Fibroblast of lung (primary cell): ENCODE measurements around the gene AP2A2. TPM values are rescaled to one million over a fixed set of nuclear protein-coding genes. Genes with fewer than 3 reads are reported as not detected.

Experiments used
- DNase-seq, 2 donors: peaks; one replicate each; pipeline versions ENCODE4 v3.0.0 to v3.0.0-alpha.2; 2010; ENCODE audit warnings: low read depth in 2 of 2
- H2AFZ ChIP-seq: 2 replicates; pipeline ENCODE4 v1.5.1; 2012; ENCODE audit warnings: low read length, control low read depth, inconsistent platforms
- H3K27ac ChIP-seq: 2 replicates; pipeline ENCODE4 v1.5.1; 2011; ENCODE audit warnings: low read length, control low read depth; ENCODE audit not compliant: insufficient read depth
- H3K27me3 ChIP-seq: 2 replicates; pipeline ENCODE4 v1.5.1; 2011; ENCODE audit warnings: mild to moderate bottlenecking, low read length; ENCODE audit not compliant: control insufficient read depth, insufficient read depth
- H3K36me3 ChIP-seq: 2 replicates; pipeline ENCODE4 v1.5.1; 2011; ENCODE audit warnings: low read length; ENCODE audit not compliant: control insufficient read depth, insufficient read depth
- H3K4me1 ChIP-seq: 2 replicates; pipeline ENCODE4 v1.5.1; 2011; ENCODE audit warnings: low read length; ENCODE audit not compliant: control insufficient read depth, insufficient read depth; ENCODE audit errors: extremely low read depth
- H3K4me2 ChIP-seq: 2 replicates; pipeline ENCODE4 v1.5.1; 2011; ENCODE audit warnings: low read length, control low read depth; ENCODE audit not compliant: insufficient read depth; ENCODE audit errors: extremely low read depth
- H3K4me3 ChIP-seq, 4 experiments: fragments of 200-600 bp in 1 of 4; sonication (generic) in 1 of 4; replicated peaks in 1 of 4; 2 replicates each; pipeline ENCODE4 v1.5.1; 2011 to 2016; ENCODE audit warnings: low read length in 4 of 4, low read depth in 3 of 4, mild to moderate bottlenecking in 3 of 4, control low read depth in 2 of 4, inconsistent platforms in 1 of 4, mixed read lengths in 1 of 4; ENCODE audit not compliant: insufficient read depth in 1 of 4; ENCODE audit errors: control extremely low read depth in 1 of 4
- H3K79me2 ChIP-seq: 2 replicates; pipeline ENCODE4 v1.5.1; 2012; ENCODE audit warnings: mild to moderate bottlenecking, low read length, inconsistent platforms; ENCODE audit not compliant: control insufficient read depth, insufficient read depth
- H3K9ac ChIP-seq: 2 replicates; pipeline ENCODE4 v1.5.1; 2011; ENCODE audit warnings: mild to moderate bottlenecking, low read length, control low read depth; ENCODE audit not compliant: insufficient read depth
- H3K9me3 ChIP-seq: 2 replicates; pipeline ENCODE4 v1.5.1; 2012; ENCODE audit warnings: low read depth, low read length; ENCODE audit not compliant: control insufficient read depth, insufficient read depth
- H4K20me1 ChIP-seq: 2 replicates; pipeline ENCODE4 v1.5.1; 2011; ENCODE audit warnings: low read length; ENCODE audit not compliant: control insufficient read depth, insufficient read depth; ENCODE audit errors: extremely low read depth
- CTCF ChIP-seq, 2 donors: IDR thresholded peaks in 1 of 2; conservative IDR thresholded peaks in 1 of 2; 1 replicate in 1 of 2; 2 replicates in 1 of 2; pipeline ENCODE4 v1.5.1; 2011 to 2012; ENCODE audit warnings: low read length in 2 of 2, control low read depth in 1 of 2, inconsistent platforms in 1 of 2, low read depth in 1 of 2, mild to moderate bottlenecking in 1 of 2
- EZH2 ChIP-seq: IDR thresholded peaks from 2 replicates; pipeline ENCODE4 v1.5.1; 2012; ENCODE audit warnings: low read length, control low read depth, mild to moderate bottlenecking; ENCODE audit errors: missing control alignments
- polyA plus RNA-seq, 2 donors: library from polyadenylated mRNA; depleted of rRNA in 1 of 2; stranded (reverse) in 1 of 2; unstranded in 1 of 2; fragments of >200 nt; gene quantifications; 2 replicates each; pipeline ENCODE4 v1.2.1, GENCODE V29; 2011 to 2012; ENCODE audit warnings: missing spikeins in 1 of 2
- total RNA-seq: library from RNA; depleted of rRNA; stranded (reverse); fragments of >200 nt; gene quantifications from 2 replicates; pipeline ENCODE4 v1.2.1, GENCODE V29; 2014

Gene AP2A2
- total and polyA plus RNA-seq, 2 donors (not counting 1 experiment from before 2014, with no cell fraction given) = 21.6 to 46.1 TPM

GRCh38 chr11:1060410-1060809 is 134.7 kb downstream of the AP2A2 start:
- Histone ChIP-seq H3K79me2 (no peaks in the 10 kb centered on the region), H3K4me2 (no peak overlapping the region), H2AFZ (no peak overlapping the region), H3K27me3 (peaks cover 8% of the 10 kb centered on the region), H3K36me3 (no peaks in the 10 kb centered on the region), H3K27ac (no peak overlapping the region), H3K9me3 (no peaks in the 10 kb centered on the region), H4K20me1 (no peaks in the 10 kb centered on the region), H3K9ac (no peak overlapping the region), H3K4me1 (no peaks in the 10 kb centered on the region), H3K4me3 (no peak overlapping the region)
- no peak for TF ChIP-seq CTCF (conservative IDR thresholded peaks at IDR 0.05 in 1 of 2, IDR thresholded peaks at IDR 0.05 in 1 of 2; ENCODE audit: low read depth in 1 of 2, low read length in 2 of 2)
- TF ChIP-seq EZH2 = no peak
- DNase-seq = no peak

GRCh38 chr11:1060852-1061616 is 135.4 kb downstream of the AP2A2 start:
- peak; percentile 24 to 82 for DNase-seq
- no peak overlapping the region for H3K4me3 ChIP-seq

More at GRCh38 chr11:1060852-1061616, 135.4 kb downstream of the AP2A2 start:
- no peaks in the 10 kb centered on the region for H3K4me1 ChIP-seq
- H2AFZ ChIP-seq = no peak overlapping the region
- no peak overlapping the region for H3K9ac ChIP-seq
- H3K9me3 ChIP-seq = no peaks in the 10 kb centered on the region
- H3K79me2 ChIP-seq = no peaks in the 10 kb centered on the region
- H4K20me1 ChIP-seq = no peaks in the 10 kb centered on the region
- H3K27me3 ChIP-seq = peaks cover 3% of the 10 kb centered on the region
- H3K36me3 ChIP-seq = no peaks in the 10 kb centered on the region
- H3K4me2 ChIP-seq = no peak overlapping the region
- TF ChIP-seq EZH2 (no peak), CTCF (conservative IDR thresholded peaks at IDR 0.05 in 1 of 2, IDR thresholded peaks at IDR 0.05 in 1 of 2; ENCODE audit: low read depth in 1 of 2, low read length in 2 of 2) (no peak)
- H3K27ac ChIP-seq = no peak overlapping the region

Other genes starting within 250 kb of the AP2A2 start
- 28.2 and 38.3 TPM in 2 replicates for gene DEAF1, start 230.6 kb upstream of the AP2A2 start, total RNA-seq
- gene DEAF1, start 230.6 kb upstream of the AP2A2 start, polyA plus RNA-seq = 9.7 and 14.4 TPM in 2 replicates
- gene TMEM80, start 230.1 kb upstream of the AP2A2 start, total RNA-seq = 7.4 and 10.6 TPM in 2 replicates
- gene TMEM80, start 230.1 kb upstream of the AP2A2 start, polyA plus RNA-seq = 8.0 and 15.3 TPM in 2 replicates
- gene EPS8L2, start 219.6 kb upstream of the AP2A2 start, total RNA-seq = 24.1 and 54.2 TPM in 2 replicates
- 17.0 and 18.4 TPM in 2 replicates for gene EPS8L2, start 219.6 kb upstream of the AP2A2 start, polyA plus RNA-seq
- 99.4 and 150 TPM in 2 replicates for gene TALDO1, start 178.4 kb upstream of the AP2A2 start, total RNA-seq
- 136 and 189 TPM in 2 replicates for gene TALDO1, start 178.4 kb upstream of the AP2A2 start, polyA plus RNA-seq
- 19.0 and 20.3 TPM in 2 replicates for gene GATD1, start 148.4 kb upstream of the AP2A2 start, total RNA-seq
- gene GATD1, start 148.4 kb upstream of the AP2A2 start, polyA plus RNA-seq = 13.9 and 14.7 TPM in 2 replicates
- 0.26 and 1.3 TPM in 2 replicates for gene CEND1, start 135.8 kb upstream of the AP2A2 start, total RNA-seq
- 0.25 and 0.71 TPM in 2 replicates for gene CEND1, start 135.8 kb upstream of the AP2A2 start, polyA plus RNA-seq
- 8.0 and 9.9 TPM in 2 replicates for gene SLC25A22, start 127.6 kb upstream of the AP2A2 start, total RNA-seq
- 10.4 and 19.9 TPM in 2 replicates for gene SLC25A22, start 127.6 kb upstream of the AP2A2 start, polyA plus RNA-seq
- 7.4 and 14.2 TPM in 2 replicates for gene PIDD1, start 120.6 kb upstream of the AP2A2 start, total RNA-seq
- gene PIDD1, start 120.6 kb upstream of the AP2A2 start, polyA plus RNA-seq = 2.2 and 3.8 TPM in 2 replicates
- 282 and 294 TPM in 2 replicates for gene RPLP2, start 115.9 kb upstream of the AP2A2 start, total RNA-seq
- gene RPLP2, start 115.9 kb upstream of the AP2A2 start, polyA plus RNA-seq = 741 and 904 TPM in 2 replicates
- gene PNPLA2, start 107.0 kb upstream of the AP2A2 start, total RNA-seq = 16.2 and 33.9 TPM in 2 replicates
- gene PNPLA2, start 107.0 kb upstream of the AP2A2 start, polyA plus RNA-seq = 16.2 and 17.0 TPM in 2 replicates
- 0.66 and 1.0 TPM in 2 replicates for gene CRACR2B, start 98.0 kb upstream of the AP2A2 start, total RNA-seq
- 0.11 and 0.82 TPM in 2 replicates for gene CRACR2B, start 98.0 kb upstream of the AP2A2 start, polyA plus RNA-seq
- gene CD151, start 92.9 kb upstream of the AP2A2 start, total RNA-seq = 408 and 547 TPM in 2 replicates
- 711 and 748 TPM in 2 replicates for gene CD151, start 92.9 kb upstream of the AP2A2 start, polyA plus RNA-seq
- gene POLR2L, start 83.3 kb upstream of the AP2A2 start, total RNA-seq = 106 and 196 TPM in 2 replicates
- 181 and 317 TPM in 2 replicates for gene POLR2L, start 83.3 kb upstream of the AP2A2 start, polyA plus RNA-seq
- gene TSPAN4, start 83.0 kb upstream of the AP2A2 start, total RNA-seq = 133 and 191 TPM in 2 replicates
- gene TSPAN4, start 83.0 kb upstream of the AP2A2 start, polyA plus RNA-seq = 102 and 133 TPM in 2 replicates
- 49.6 and 54.3 TPM in 2 replicates for gene CHID1, start 15.1 kb upstream of the AP2A2 start, total RNA-seq
- 59.9 and 68.4 TPM in 2 replicates for gene CHID1, start 15.1 kb upstream of the AP2A2 start, polyA plus RNA-seq
- not detected in 2 replicates for gene MUC6, start 110.8 kb downstream of the AP2A2 start, total RNA-seq
- not detected in 2 replicates for gene MUC6, start 110.8 kb downstream of the AP2A2 start, polyA plus RNA-seq
- gene MUC2, start 149.0 kb downstream of the AP2A2 start, total RNA-seq = not detected in 2 replicates
- gene MUC2, start 149.0 kb downstream of the AP2A2 start, polyA plus RNA-seq = not detected in 2 replicates
- gene MUC5AC, start 232.1 kb downstream of the AP2A2 start, total RNA-seq = not detected in 2 replicates
- not detected in 2 replicates for gene MUC5AC, start 232.1 kb downstream of the AP2A2 start, polyA plus RNA-seq